ENCODE measurements around the gene CGAS.
"Not testable (repeated sequence)": the region's sequence is repeated elsewhere in the genome, so short reads cannot be mapped to it uniquely, and the experiment has no call there.

The CGAS gene

DNA sequence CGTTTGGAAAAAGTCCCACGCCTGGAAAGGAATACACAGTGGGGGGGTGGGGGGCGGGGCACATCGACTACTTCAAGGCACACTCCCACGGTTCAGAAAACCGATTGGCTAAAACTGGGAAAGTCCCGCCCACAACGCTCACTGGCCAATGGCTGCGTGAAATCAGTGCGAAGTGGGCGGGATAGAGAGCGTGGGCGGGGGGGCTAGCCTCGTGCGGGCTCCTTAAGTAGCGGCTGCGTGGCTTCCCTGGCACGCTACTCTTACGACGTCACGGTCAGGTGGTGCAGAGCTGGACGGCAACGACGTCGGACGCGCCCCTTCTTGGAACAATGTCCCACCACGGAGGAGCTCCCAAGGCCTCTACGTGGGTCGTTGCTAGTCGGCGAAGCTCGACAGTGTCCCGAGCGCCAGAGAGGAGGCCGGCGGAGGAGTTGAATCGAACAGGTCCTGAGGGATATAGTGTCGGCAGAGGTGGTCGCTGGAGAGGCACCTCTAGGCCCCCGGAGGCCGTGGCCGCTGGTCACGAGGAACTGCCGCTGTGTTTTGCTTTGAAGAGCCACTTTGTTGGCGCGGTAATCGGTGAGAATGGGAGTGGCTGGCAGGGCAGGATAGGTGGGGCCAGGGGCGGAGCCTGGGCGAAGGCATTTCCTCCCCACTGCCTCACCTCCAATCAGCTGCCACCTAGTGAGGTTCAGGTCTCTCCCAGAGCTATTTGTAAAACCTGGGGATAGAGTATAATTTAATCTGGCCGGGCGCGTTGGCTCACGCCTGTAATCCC, 57.3 kb downstream of the CGAS start, which contains the start of gene DDX43:
Gene DDX43 (plus strand): TSS at position 252 of the 778 bp plus-strand sequence. CDS start 78 bp downstream, at position 330.
- Histone ChIP-seq H3K27me3 (ENCODE audit: control insufficient read depth, insufficient read depth, low read length) (no peaks in the 10 kb centered on the region), H3K9me3 (ENCODE audit: control insufficient read depth, insufficient read depth, low read depth, low read length) (no peaks in the 10 kb centered on the region), H3K9ac (ENCODE audit: low read length) (no peak within 1 kb of the TSS), H3K36me3 (ENCODE audit: control insufficient read depth, insufficient read depth, low read length) (no peaks in the 10 kb centered on the region), H3K27ac (ENCODE audit: low read depth, low read length) (no peak within 1 kb of the TSS), H3K4me3 (ENCODE audit: low read depth, low read length) (no peak within 1 kb of the TSS), H3K4me1 (ENCODE audit: control insufficient read depth, insufficient read depth, low read length) (no peaks in the 10 kb centered on the region)

DNA sequence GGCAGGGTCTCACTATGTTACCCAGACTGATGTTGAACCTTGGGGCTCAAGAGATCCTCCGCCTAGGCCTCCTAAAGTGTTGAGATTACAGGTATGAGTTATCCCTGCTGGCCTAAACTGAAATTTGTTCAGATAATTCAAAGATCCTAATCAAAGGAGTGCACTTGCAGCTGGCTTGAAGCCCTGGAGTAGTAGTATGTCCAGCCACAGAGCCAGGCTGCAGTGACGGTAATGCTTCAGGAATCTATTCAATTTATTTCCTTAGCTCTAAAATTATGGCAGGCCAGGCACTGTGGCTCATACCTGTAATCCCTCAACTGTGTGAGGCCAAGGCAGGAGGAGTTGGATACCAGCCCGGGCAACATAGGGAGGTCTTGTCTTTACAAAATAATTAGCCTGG, 58.8 kb downstream of the CGAS start:
- Histone ChIP-seq H3K4me1 (ENCODE audit: control insufficient read depth, insufficient read depth, low read length) (peaks cover 3% of the 10 kb centered on the region; the same call in 1 of the 2 replicates), H3K27ac (ENCODE audit: low read depth, low read length) (no peak overlapping the region), H3K27me3 (ENCODE audit: control insufficient read depth, insufficient read depth, low read length) (no peaks in the 10 kb centered on the region), H3K9me3 (ENCODE audit: control insufficient read depth, insufficient read depth, low read depth, low read length) (no peaks in the 10 kb centered on the region), H3K9ac (ENCODE audit: low read length) (no peak overlapping the region), H3K4me3 (ENCODE audit: low read depth, low read length) (no peak overlapping the region), H3K36me3 (ENCODE audit: control insufficient read depth, insufficient read depth, low read length) (no peaks in the 10 kb centered on the region)

DNA sequence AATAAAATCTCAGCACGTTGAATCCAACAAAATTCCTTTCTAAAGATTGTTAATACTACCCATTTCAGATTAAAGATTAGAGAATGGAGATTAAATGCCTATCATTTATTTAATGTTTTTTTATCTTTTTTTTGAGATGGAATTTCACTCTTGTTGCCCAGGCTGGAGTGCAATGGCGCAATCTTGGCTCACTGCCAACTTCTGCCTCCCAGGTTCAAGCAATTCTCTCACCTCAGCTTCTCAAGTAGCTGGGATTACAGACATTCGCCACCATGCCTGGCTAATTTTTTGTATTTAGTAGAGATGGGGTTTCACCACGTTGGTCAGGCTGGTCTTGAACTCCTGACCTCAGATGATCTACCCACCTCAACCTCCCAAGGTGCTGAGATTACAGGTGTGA, 59.9 kb downstream of the CGAS start:
- not testable (repeated sequence) for H3K27ac ChIP-seq (ENCODE audit: low read depth, low read length); H3K36me3 ChIP-seq (ENCODE audit: control insufficient read depth, insufficient read depth, low read length); H3K4me1 ChIP-seq (ENCODE audit: control insufficient read depth, insufficient read depth, low read length); H3K4me3 ChIP-seq (ENCODE audit: low read depth, low read length); H3K27me3 ChIP-seq (ENCODE audit: control insufficient read depth, insufficient read depth, low read length); H3K9me3 ChIP-seq (ENCODE audit: control insufficient read depth, insufficient read depth, low read depth, low read length); H3K9ac ChIP-seq (ENCODE audit: low read length)

DNA sequence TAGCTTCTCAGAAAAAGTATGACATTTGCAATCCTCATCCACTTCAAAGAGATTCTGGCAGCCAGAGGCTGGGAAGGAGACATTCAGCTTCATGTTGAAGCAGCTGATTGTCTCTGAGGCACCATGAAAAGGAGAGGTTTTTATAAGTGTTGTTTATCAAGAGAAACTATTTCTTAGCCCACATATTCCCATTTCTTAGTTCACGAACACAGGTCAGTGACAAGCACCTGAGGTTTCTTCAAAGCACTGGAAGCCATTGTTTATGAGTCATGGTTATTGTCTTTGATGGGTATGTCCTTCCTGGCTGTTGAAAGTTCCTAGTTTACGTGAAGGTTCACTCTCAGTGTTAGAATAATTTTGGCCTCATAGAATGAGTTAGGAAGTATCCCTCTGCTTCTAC, 60.4 kb downstream of the CGAS start:
- Histone ChIP-seq H3K27me3 (ENCODE audit: control insufficient read depth, insufficient read depth, low read length) (no peaks in the 10 kb centered on the region), H3K27ac (ENCODE audit: low read depth, low read length) (no peak overlapping the region), H3K9ac (ENCODE audit: low read length) (no peak overlapping the region), H3K4me1 (ENCODE audit: control insufficient read depth, insufficient read depth, low read length) (peaks cover 4% of the 10 kb centered on the region; the same call in 1 of the 2 replicates), H3K9me3 (ENCODE audit: control insufficient read depth, insufficient read depth, low read depth, low read length) (no peaks in the 10 kb centered on the region), H3K36me3 (ENCODE audit: control insufficient read depth, insufficient read depth, low read length) (no peaks in the 10 kb centered on the region), H3K4me3 (ENCODE audit: low read depth, low read length) (no peak overlapping the region)

DNA sequence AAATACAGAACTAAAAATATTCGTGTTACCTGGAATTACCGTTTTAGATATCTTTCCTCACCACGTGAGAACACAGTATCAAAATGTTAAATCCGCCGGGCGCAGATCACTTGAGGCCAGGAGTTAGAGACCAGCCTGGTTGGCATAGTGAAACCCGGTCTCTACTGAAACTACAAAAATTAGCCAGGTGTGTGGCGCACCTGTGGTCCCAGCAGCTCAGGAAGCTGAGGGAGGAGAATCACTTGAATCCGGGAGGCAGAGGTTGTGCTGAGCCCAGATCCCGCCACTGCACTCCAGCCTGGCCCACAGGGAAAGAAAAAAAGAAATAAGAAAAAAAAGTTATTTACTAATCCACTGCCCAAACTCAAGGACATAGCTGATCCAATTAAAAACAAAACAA, 62.2 kb downstream of the CGAS start:
- H3K9me3 ChIP-seq (ENCODE audit: control insufficient read depth, insufficient read depth, low read depth, low read length) = no peaks in the 10 kb centered on the region
- no peaks in the 10 kb centered on the region for H3K36me3 ChIP-seq (ENCODE audit: control insufficient read depth, insufficient read depth, low read length)
- H3K4me3 ChIP-seq (ENCODE audit: low read depth, low read length) = no peak overlapping the region
- H3K4me1 ChIP-seq (ENCODE audit: control insufficient read depth, insufficient read depth, low read length) = peaks cover 4% of the 10 kb centered on the region; the same call in 1 of the 2 replicates
- no peak overlapping the region for H3K27ac ChIP-seq (ENCODE audit: low read depth, low read length)
- no peak overlapping the region for H3K9ac ChIP-seq (ENCODE audit: low read length)
- H3K27me3 ChIP-seq (ENCODE audit: control insufficient read depth, insufficient read depth, low read length) = no peaks in the 10 kb centered on the region

DNA sequence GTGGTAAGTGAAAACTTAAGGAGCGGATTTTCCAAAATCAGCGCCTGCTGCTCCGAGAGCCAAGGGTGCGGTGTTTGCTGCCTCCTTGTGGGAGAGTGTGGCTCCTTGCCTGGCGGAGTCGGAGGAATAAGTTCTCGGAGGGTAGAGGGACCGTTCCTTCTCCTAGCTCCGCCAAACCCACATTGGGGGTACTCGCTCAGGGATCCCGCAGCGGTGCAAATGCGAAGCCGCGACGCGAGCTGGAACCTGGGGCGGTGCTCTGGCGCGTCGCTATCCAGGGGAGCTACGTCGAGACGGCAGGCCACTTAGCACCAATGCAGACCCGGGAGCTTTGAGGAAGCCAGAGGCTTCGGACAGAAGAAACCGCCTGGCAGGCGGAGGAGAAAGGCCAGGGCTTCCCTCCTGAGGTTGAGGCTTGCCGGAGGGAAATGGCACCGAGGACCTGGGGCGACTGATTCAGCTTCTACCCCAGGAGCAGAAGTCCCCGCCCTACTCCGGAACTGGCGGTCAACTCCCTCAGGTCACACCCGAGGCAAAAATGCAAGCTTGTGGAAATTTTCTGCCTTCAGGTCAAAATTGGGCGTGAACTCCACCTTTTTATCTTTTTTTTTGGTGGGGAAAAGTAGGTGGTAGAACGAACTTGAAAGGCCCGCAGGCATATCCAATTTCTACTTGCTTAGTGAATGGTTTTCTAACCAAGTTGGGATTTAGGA, 63.1 kb downstream of the CGAS start:
- Histone ChIP-seq H3K36me3 (ENCODE audit: control insufficient read depth, insufficient read depth, low read length) (no peaks in the 10 kb centered on the region), H3K9ac (ENCODE audit: low read length) (peak overlapping the region; percentile 84), H3K4me1 (ENCODE audit: control insufficient read depth, insufficient read depth, low read length) (peaks cover 4% of the 10 kb centered on the region; the same call in 1 of the 2 replicates), H3K27me3 (ENCODE audit: control insufficient read depth, insufficient read depth, low read length) (no peaks in the 10 kb centered on the region), H3K4me3 (ENCODE audit: low read depth, low read length) (peak overlapping the region; percentile 63), H3K9me3 (ENCODE audit: control insufficient read depth, insufficient read depth, low read depth, low read length) (no peaks in the 10 kb centered on the region), H3K27ac (ENCODE audit: low read depth, low read length) (peak overlapping the region; percentile 50; the same call in 1 of the 2 replicates)

DNA sequence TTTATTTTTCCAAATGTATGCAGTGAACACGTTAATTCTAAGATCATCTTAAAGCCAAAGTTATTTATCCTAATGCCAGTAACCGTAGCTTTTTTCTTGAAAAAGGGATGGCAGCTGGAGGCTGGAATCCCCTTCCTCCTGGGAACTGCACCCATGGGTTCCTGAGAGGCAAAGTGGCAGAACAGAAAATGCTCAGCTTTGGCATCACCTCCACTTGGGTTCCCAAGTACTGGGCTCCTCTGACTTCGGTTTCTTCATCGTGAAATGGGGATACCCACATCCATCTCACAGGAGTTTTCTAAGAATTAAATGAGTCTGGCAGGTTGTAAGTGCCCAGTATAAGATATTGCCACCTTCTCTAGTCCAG, 63.7 kb downstream of the CGAS start:
- H3K27me3 ChIP-seq (ENCODE audit: control insufficient read depth, insufficient read depth, low read length) = no peaks in the 10 kb centered on the region
- H3K9me3 ChIP-seq (ENCODE audit: control insufficient read depth, insufficient read depth, low read depth, low read length) = no peaks in the 10 kb centered on the region
- peak overlapping the region; percentile 63 for H3K4me3 ChIP-seq (ENCODE audit: low read depth, low read length)
- H3K27ac ChIP-seq (ENCODE audit: low read depth, low read length) = no peak overlapping the region
- H3K9ac ChIP-seq (ENCODE audit: low read length) = peak overlapping the region; percentile 84
- peaks cover 4% of the 10 kb centered on the region; the same call in 1 of the 2 replicates for H3K4me1 ChIP-seq (ENCODE audit: control insufficient read depth, insufficient read depth, low read length)
- no peaks in the 10 kb centered on the region for H3K36me3 ChIP-seq (ENCODE audit: control insufficient read depth, insufficient read depth, low read length)

DNA sequence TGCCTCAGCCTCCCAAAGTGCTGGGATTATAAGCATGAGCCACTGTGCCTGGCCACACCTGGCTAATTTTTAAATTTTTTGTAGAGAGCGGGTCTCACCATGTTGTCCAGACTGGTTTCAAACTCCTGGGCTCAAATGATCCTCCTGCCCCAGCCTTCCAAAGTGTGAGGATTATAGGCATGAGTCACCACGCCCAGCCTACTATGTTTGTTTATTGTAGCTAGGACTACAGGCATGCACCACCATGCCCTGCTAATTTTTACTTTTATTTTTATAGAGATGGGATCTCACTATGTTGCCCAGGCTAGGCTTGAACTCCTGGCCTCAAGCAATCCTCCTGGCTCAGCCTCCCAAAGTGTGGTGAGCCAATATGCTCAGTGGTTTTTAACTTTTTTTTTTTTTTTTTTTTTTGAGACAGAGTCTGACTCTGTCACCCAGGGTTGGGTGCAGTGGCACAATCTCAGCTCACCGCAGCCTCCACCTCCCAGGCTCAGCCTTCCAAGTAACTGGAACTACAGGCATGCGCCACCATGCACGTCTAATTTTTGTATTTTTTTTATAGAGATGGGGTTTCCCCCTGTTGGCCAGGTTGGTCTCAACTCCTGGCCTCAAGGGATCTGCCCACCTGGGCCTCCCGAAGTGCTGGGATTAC, 69.5 kb downstream of the CGAS start:
- Histone ChIP-seq H3K4me3 (ENCODE audit: low read depth, low read length) (no peak overlapping the region), H3K9me3 (ENCODE audit: control insufficient read depth, insufficient read depth, low read depth, low read length) (no peaks in the 10 kb centered on the region), H3K9ac (ENCODE audit: low read length) (no peak overlapping the region), H3K27me3 (ENCODE audit: control insufficient read depth, insufficient read depth, low read length) (no peaks in the 10 kb centered on the region), H3K36me3 (ENCODE audit: control insufficient read depth, insufficient read depth, low read length) (no peaks in the 10 kb centered on the region), H3K4me1 (ENCODE audit: control insufficient read depth, insufficient read depth, low read length) (no peaks in the 10 kb centered on the region), H3K27ac (ENCODE audit: low read depth, low read length) (no peak overlapping the region)

DNA sequence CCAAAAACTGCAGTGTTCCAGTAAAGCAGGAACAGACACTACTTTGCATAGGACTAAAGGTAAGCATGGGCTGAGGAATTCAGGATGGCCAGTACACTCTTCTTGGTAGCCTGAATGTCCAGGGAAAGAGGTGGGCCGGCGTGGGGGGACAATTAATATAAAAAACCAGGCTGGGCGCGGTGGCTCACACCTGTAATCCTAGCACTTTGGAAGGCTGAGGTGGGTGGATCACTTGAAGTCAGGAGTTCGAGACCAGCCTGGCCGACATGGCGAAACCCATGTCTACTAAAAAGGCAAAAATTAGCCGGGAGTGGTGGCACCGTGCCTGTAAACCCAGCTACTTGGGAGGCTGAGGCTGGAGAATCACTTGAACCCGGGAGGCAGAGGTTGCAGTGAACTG, 70.6 kb downstream of the CGAS start:
- not testable (repeated sequence) for H3K27me3 ChIP-seq (ENCODE audit: control insufficient read depth, insufficient read depth, low read length); H3K4me1 ChIP-seq (ENCODE audit: control insufficient read depth, insufficient read depth, low read length); H3K9ac ChIP-seq (ENCODE audit: low read length); H3K36me3 ChIP-seq (ENCODE audit: control insufficient read depth, insufficient read depth, low read length); H3K27ac ChIP-seq (ENCODE audit: low read depth, low read length); H3K4me3 ChIP-seq (ENCODE audit: low read depth, low read length); H3K9me3 ChIP-seq (ENCODE audit: control insufficient read depth, insufficient read depth, low read depth, low read length)

DNA sequence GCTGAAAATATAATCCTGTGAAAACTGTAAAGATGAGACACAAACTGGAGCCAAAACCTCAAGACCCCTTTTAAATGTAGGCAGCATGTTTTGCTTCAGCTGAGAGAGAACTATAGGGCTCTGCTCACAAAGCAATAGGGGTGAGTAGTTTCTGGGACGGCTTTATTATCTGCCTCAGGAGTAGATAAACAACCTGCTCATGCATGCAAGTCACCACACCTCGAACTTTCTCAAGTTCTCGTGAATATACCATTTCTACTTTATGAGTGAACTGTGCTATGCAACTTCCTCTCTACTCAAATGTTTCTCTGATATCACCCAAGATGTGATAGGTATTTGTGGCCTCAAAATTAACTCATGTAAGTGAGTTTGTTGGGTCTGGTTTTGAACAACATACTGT, 74.9 kb downstream of the CGAS start:
- Histone ChIP-seq H3K4me1 (ENCODE audit: control insufficient read depth, insufficient read depth, low read length) (no peaks in the 10 kb centered on the region), H3K36me3 (ENCODE audit: control insufficient read depth, insufficient read depth, low read length) (no peaks in the 10 kb centered on the region), H3K9ac (ENCODE audit: low read length) (no peak overlapping the region), H3K4me3 (ENCODE audit: low read depth, low read length) (no peak overlapping the region), H3K27me3 (ENCODE audit: control insufficient read depth, insufficient read depth, low read length) (no peaks in the 10 kb centered on the region), H3K9me3 (ENCODE audit: control insufficient read depth, insufficient read depth, low read depth, low read length) (no peaks in the 10 kb centered on the region), H3K27ac (ENCODE audit: low read depth, low read length) (no peak overlapping the region)

DNA sequence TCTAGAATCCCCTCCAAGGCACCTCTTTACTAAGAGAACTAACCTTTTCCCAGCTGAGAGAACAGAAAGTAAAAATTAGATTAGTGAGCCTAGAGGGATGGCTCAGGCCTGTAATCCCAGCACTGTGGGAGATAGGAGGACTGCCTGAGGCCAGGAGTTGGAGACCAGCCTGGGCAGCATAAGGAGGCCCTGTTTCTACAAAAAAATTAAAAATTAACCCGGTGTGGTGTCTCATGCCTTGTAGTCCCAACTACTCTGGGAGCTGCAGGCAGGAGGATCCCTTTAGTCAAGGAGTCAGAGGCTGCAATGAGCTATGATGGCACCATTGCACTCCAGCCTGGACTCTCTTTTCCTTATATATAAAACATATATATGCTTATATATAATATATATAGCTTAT, 76.9 kb downstream of the CGAS start:
- H3K36me3 ChIP-seq (ENCODE audit: control insufficient read depth, insufficient read depth, low read length) = no peaks in the 10 kb centered on the region
- H3K27me3 ChIP-seq (ENCODE audit: control insufficient read depth, insufficient read depth, low read length) = no peaks in the 10 kb centered on the region
- no peaks in the 10 kb centered on the region for H3K4me1 ChIP-seq (ENCODE audit: control insufficient read depth, insufficient read depth, low read length)
- H3K9ac ChIP-seq (ENCODE audit: low read length) = no peak overlapping the region
- H3K4me3 ChIP-seq (ENCODE audit: low read depth, low read length) = no peak overlapping the region
- 0 out of 2 replicates have a peak, but pooled peaks cover 3% of the 10 kb centered on the region for H3K9me3 ChIP-seq (ENCODE audit: control insufficient read depth, insufficient read depth, low read depth, low read length)
- H3K27ac ChIP-seq (ENCODE audit: low read depth, low read length) = no peak overlapping the region
